SK-N-MC (cell line): ENCODE data around the gene ENTPD3.

Experiments
- DNase-seq: peaks from one replicate; pipeline ENCODE4 v3.0.0-alpha.2; 2011; ENCODE audit warnings: low read depth, low spot score
- H3K27ac ChIP-seq: fragments of 200-600 bp; sonication (generic); 2 replicates; pipeline ENCODE4 v1.5.1; 2016; ENCODE audit warnings: mixed run types
- H3K36me3 ChIP-seq: fragments of 200-600 bp; sonication (generic); 2 replicates; pipeline ENCODE4 v1.6.1; 2017; ENCODE audit warnings: antibody characterized with exemption, low read length, mixed read lengths; ENCODE audit not compliant: insufficient read depth
- H3K4me3 ChIP-seq: fragments of 200-600 bp; sonication (generic); 2 replicates; pipeline ENCODE4 v1.5.1; 2016
- H3K9ac ChIP-seq: fragments of 200-600 bp; sonication (generic); 2 replicates; pipeline ENCODE4 v1.8.0; 2017; ENCODE audit warnings: mixed run types, mixed read lengths; ENCODE audit not compliant: insufficient read length
- H3K9me3 ChIP-seq: fragments of 200-600 bp; sonication (generic); 2 replicates; pipeline ENCODE4 v1.6.1; 2017; ENCODE audit warnings: low read depth, mild to moderate bottlenecking, antibody characterized with exemption, low read length, moderate library complexity, mixed read lengths
- EZH2 ChIP-seq: fragments of 200-600 bp; sonication (generic); IDR thresholded peaks from one replicate; pipeline ENCODE4 v1.6.1; 2017; ENCODE audit warnings: antibody characterized with exemption
- FOXP2 ChIP-seq: optimal IDR thresholded peaks from 2 replicates; pipeline ENCODE3; 2011; ENCODE audit warnings: mild to moderate bottlenecking, moderate library complexity; ENCODE audit not compliant: insufficient read depth; ENCODE audit errors: extremely low read length, control extremely low read depth
- POLR2AphosphoS5 ChIP-seq: IDR thresholded peaks from 2 replicates; pipeline ENCODE4 v1.6.1; 2012; ENCODE audit warnings: mild to moderate bottlenecking, low read depth, low read length, borderline replicate concordance

Gene ENTPD3

GRCh38 chr3:40476478-40477470 lies 89.8 kb downstream of the ENTPD3 start, which contains the start of gene ZNF619:
ZNF619 (plus strand) TSS chr3:40477122; CDS start chr3:40477980, 858 bp downstream.
- H3K9ac ChIP-seq = no peak within 1 kb of the TSS
- no peak within 1 kb of the TSS for H3K4me3 ChIP-seq
- H3K27ac ChIP-seq = no peak within 1 kb of the TSS
- TF ChIP-seq EZH2 (no peak), FOXP2 (no peak), POLR2AphosphoS5 (no peak)
- no peaks in the 10 kb centered on the region for H3K36me3 ChIP-seq
- H3K9me3 ChIP-seq = no peaks in the 10 kb centered on the region
- no peak for DNase-seq

DNA sequence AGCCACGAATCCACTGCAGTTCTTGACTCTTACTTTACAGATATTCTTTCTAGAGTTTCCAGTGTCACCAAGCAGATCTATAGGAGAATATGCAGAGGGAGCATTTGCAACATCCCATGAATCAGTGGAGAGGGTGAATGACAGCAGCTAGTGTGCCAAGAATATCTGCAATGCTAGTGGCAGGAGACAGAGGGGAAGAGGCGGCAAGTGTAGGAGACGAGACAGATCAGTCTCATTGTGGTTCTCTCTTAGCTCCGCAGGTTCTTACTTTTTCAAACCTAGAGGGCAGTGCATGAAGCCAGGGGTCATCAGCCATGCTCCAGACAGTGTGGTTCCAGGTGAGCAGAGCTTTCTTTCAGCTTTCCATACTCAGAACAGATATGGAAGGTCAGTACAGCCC lies 90.7 kb downstream of the ENTPD3 start:
- no peak for TF ChIP-seq EZH2
- no peak for TF ChIP-seq FOXP2
- no peak for TF ChIP-seq POLR2AphosphoS5
- H3K4me3 ChIP-seq = no peak overlapping the region
- H3K9me3 ChIP-seq = no peaks in the 10 kb centered on the region
- H3K9ac ChIP-seq = no peak overlapping the region
- no peak for DNase-seq
- no peak overlapping the region for H3K27ac ChIP-seq
- no peaks in the 10 kb centered on the region for H3K36me3 ChIP-seq
